ENCODE data around the gene NRG3. TPM values are rescaled to one million over a fixed set of nuclear protein-coding genes. Genes with fewer than 3 reads are reported as not detected.

Gene NRG3
- total RNA-seq, 4 donors from 2014 or later = under 0.01 to 0.65 (median 0.17) TPM

DNA sequence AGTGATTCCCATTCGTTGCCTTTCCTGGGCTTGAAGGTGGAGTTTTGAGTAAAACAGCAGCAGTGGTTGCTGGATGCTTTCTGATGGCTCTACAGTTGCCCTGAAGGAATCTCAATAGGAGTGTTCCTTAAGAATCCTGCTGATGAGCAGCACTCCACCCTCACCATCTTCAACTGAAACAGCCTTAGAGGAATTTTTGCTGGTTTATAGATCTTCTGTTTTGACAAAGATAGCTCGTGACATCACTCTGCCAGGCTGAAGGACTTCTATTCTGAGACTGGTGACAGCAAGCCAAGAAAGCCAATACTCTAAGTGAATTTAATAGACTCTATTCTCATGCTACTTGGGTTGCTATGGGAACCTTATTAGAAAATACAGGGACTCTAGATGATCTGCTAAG lies 1014.7 kb downstream of the NRG3 start:
- no peak overlapping the region for H3K27ac ChIP-seq (replicated peaks in 1 of 4)
- DNase-seq (ENCODE audit: extremely low spot score) = no peak
- H3K36me3 ChIP-seq = no peaks in the 10 kb centered on the region
- H3K4me3 ChIP-seq = no peak overlapping the region
- no peaks in the 10 kb centered on the region for H3K9me3 ChIP-seq
- intact Hi-C loops (cut with DNase I) = no loop called here
- H3K4me1 ChIP-seq = peaks cover 0 to 4% (median 2%) of the 10 kb centered on the region in 4 donors
- TF ChIP-seq, protein P1, sequence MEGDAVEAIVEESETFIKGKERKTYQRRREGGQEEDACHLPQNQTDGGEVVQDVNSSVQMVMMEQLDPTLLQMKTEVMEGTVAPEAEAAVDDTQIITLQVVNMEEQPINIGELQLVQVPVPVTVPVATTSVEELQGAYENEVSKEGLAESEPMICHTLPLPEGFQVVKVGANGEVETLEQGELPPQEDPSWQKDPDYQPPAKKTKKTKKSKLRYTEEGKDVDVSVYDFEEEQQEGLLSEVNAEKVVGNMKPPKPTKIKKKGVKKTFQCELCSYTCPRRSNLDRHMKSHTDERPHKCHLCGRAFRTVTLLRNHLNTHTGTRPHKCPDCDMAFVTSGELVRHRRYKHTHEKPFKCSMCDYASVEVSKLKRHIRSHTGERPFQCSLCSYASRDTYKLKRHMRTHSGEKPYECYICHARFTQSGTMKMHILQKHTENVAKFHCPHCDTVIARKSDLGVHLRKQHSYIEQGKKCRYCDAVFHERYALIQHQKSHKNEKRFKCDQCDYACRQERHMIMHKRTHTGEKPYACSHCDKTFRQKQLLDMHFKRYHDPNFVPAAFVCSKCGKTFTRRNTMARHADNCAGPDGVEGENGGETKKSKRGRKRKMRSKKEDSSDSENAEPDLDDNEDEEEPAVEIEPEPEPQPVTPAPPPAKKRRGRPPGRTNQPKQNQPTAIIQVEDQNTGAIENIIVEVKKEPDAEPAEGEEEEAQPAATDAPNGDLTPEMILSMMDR (IDR thresholded peaks at IDR 0.05) = no peak
- no peak for TF ChIP-seq POLR2AphosphoS5 (IDR thresholded peaks at IDR 0.05)
- TF ChIP-seq POLR2A (IDR thresholded peaks at IDR 0.05; ENCODE audit: low read depth) = no peak
- no peak for TF ChIP-seq EP300 (IDR thresholded peaks at IDR 0.05)
- H3K27me3 ChIP-seq = peaks cover 0 to 4% (median 0%) of the 10 kb centered on the region in 4 donors
- WGBS = 82% methylated on average over 2 of the region's 2 CpGs

DNA sequence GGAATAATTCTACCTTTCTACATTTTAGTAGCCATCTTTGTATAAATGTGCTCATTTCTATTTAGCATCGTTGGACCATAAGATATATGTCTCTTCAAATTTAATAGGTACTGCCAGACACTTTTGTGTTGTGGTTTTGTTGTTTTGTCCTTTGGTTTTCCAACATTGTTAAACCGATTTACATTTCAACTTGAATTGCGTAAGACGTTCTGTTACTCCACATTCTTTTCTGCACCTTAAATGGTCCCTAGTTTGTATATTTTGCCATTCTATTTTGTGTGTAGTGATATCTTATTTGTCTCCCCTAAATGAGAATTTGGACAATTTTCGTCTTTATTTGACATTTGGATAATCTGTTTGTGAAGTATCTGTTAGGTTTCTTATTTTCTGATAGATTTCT lies 1015.6 kb downstream of the NRG3 start:
- TF ChIP-seq POLR2AphosphoS5 (IDR thresholded peaks at IDR 0.05) (no peak), POLR2A (IDR thresholded peaks at IDR 0.05; ENCODE audit: low read depth) (no peak), EP300 (IDR thresholded peaks at IDR 0.05) (no peak)
- TF ChIP-seq, protein P1 (IDR thresholded peaks at IDR 0.05) = no peak
- intact Hi-C loops (cut with DNase I) = no loop called here
- no peaks in the 10 kb centered on the region for H3K9me3 ChIP-seq
- 90% methylated on average over 5 of the region's 5 CpGs for WGBS
- no peaks in the 10 kb centered on the region for H3K36me3 ChIP-seq
- H3K27ac ChIP-seq (replicated peaks in 1 of 4) = no peak overlapping the region
- H3K4me3 ChIP-seq = no peak overlapping the region
- H3K4me1 ChIP-seq = peaks cover 0 to 4% (median 2%) of the 10 kb centered on the region in 4 donors
- H3K27me3 ChIP-seq = peaks cover 0 to 4% (median 0%) of the 10 kb centered on the region in 4 donors
- no peak for DNase-seq (ENCODE audit: extremely low spot score)

DNA sequence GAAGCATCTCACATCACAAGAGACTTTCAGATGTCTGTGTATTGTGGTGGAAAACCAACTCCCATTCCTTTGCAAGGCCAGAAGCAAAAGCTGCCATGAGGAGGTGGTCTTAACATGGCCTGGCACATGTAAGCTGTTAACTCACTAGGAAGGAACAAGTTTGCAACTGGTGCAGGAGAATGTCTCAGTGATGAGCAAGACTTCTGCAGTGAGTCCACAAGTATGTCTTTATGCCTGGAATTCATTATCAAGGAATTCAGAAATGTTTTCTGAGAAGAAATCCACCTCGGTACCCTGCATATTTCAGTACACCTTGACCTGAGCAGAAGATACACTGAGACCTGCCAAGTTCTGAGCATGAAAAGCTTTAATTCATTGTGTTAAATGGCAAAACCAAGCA lies 1033.1 kb downstream of the NRG3 start:
- H3K4me1 ChIP-seq = no peaks in the 10 kb centered on the region
- no peak for DNase-seq (ENCODE audit: extremely low spot score)
- TF ChIP-seq EP300 (IDR thresholded peaks at IDR 0.05) = no peak
- H3K9me3 ChIP-seq = peaks cover 0 to 3% (median 1%) of the 10 kb centered on the region in 4 donors
- WGBS = 100% methylated on average over 1 of the region's 1 CpG
- no peak overlapping the region for H3K27ac ChIP-seq (replicated peaks in 1 of 4)
- peaks cover 0 to 10% (median 0%) of the 10 kb centered on the region in 4 donors for H3K27me3 ChIP-seq
- intact Hi-C loops (cut with DNase I) = no loop called here
- H3K36me3 ChIP-seq = no peaks in the 10 kb centered on the region
- no peak overlapping the region for H3K4me3 ChIP-seq

DNA sequence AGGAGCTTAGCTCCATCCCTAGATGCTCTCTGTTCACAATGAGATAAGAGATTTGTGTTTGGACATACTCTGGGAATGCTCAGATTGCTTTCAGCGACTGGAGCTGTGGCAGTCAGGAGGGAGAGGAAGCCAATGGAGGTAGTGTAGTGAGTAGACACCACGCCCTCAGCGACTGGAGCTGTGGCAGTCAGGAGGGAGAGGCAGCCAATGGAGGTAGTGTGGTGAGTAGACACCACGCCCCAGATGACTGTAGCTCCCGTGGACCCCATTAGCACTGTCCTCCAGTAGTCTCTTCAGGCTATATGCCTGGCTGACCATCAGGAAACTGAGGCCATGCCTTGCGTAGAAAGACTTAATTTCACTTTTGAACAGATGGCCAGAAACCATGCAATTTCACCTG lies 1033.8 kb downstream of the NRG3 start:
- DNase-seq (ENCODE audit: extremely low spot score) = no peak
- Histone ChIP-seq H3K27ac (replicated peaks in 1 of 4) (no peak overlapping the region), H3K4me1 (no peaks in the 10 kb centered on the region), H3K36me3 (no peaks in the 10 kb centered on the region), H3K27me3 (peaks cover 0 to 10% (median 0%) of the 10 kb centered on the region in 4 donors), H3K9me3 (peaks cover 0 to 9% (median 4%) of the 10 kb centered on the region in 4 donors), H3K4me3 (no peak overlapping the region)
- intact Hi-C loops (cut with DNase I) = no loop called here
- no peak for TF ChIP-seq POLR2AphosphoS5 (IDR thresholded peaks at IDR 0.05)
- TF ChIP-seq POLR2A (IDR thresholded peaks at IDR 0.05; ENCODE audit: low read depth) = no peak
- TF ChIP-seq, protein P1 (IDR thresholded peaks at IDR 0.05) = no peak
- WGBS = 90% methylated on average over 6 of the region's 6 CpGs

DNA sequence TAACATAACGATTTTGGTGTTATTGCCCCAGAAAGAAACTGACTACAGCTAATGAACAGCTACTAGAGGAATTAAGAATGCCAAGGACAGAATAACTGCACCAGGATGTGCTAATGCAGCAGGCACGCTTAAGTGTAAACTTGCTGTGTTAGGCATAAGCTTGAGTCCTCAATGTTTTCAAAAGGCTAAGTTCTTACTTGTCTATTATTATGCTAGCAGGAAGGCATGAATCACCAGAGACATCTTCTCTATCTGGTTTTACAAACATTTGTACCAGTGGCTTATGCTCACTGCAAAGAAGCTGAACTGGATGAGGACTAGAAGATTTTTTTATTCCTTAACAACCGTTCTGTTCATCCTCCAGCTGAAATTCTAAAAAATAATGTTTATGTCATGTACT lies 1035.3 kb downstream of the NRG3 start:
- Histone ChIP-seq H3K27me3 (peaks cover 0 to 10% (median 0%) of the 10 kb centered on the region in 4 donors), H3K4me1 (no peaks in the 10 kb centered on the region), H3K9me3 (peaks cover 0 to 12% (median 5%) of the 10 kb centered on the region in 4 donors), H3K36me3 (no peaks in the 10 kb centered on the region), H3K4me3 (no peak overlapping the region), H3K27ac (replicated peaks in 1 of 4) (no peak overlapping the region)
- intact Hi-C loops (cut with DNase I) = no loop called here
- DNase-seq (ENCODE audit: extremely low spot score) = no peak
- WGBS = 77% methylated on average over 3 of the region's 3 CpGs
- TF ChIP-seq POLR2AphosphoS5 (IDR thresholded peaks at IDR 0.05) (no peak), EP300 (IDR thresholded peaks at IDR 0.05) (no peak), POLR2A (IDR thresholded peaks at IDR 0.05; ENCODE audit: low read depth) (no peak)
- TF ChIP-seq, protein P1 (IDR thresholded peaks at IDR 0.05) = no peak

Data from esophagus muscularis mucosa (tissue), 4 donors.